Fibroblast of lung (primary cell): ENCODE results near the gene OLFM3.

Source experiments
- EZH2 ChIP-seq: IDR thresholded peaks from 2 replicates; pipeline ENCODE4 v1.5.1; 2012; ENCODE audit warnings: low read length, control low read depth, mild to moderate bottlenecking; ENCODE audit errors: missing control alignments
- TF ChIP-seq, protein P1 (sequence below), 2 donors: IDR thresholded peaks in 1 of 2; conservative IDR thresholded peaks in 1 of 2; 1 replicate in 1 of 2; 2 replicates in 1 of 2; pipeline ENCODE4 v1.5.1; 2011 to 2012; ENCODE audit warnings: low read length in 2 of 2, control low read depth in 1 of 2, inconsistent platforms in 1 of 2, low read depth in 1 of 2, mild to moderate bottlenecking in 1 of 2

DNA sequence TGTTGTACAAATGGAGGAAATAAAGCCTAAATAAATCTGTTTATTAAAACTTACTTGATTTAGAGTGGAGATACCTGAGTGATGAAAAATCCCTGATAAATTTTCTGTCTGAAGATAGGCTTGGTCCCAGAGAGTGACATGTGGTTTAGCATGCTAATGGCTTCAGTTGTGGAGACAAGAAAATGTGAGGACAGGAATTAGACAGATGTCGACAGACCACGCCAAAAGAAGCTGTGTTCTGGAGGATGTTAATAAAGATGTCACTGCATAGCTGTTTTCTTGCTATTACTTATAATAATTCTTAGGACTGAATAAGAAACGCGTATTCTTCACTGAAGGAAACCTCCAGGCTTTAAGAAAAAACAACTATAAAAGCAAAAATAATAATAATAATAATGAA, 154.9 kb downstream of the OLFM3 start:
- TF ChIP-seq, protein P1, sequence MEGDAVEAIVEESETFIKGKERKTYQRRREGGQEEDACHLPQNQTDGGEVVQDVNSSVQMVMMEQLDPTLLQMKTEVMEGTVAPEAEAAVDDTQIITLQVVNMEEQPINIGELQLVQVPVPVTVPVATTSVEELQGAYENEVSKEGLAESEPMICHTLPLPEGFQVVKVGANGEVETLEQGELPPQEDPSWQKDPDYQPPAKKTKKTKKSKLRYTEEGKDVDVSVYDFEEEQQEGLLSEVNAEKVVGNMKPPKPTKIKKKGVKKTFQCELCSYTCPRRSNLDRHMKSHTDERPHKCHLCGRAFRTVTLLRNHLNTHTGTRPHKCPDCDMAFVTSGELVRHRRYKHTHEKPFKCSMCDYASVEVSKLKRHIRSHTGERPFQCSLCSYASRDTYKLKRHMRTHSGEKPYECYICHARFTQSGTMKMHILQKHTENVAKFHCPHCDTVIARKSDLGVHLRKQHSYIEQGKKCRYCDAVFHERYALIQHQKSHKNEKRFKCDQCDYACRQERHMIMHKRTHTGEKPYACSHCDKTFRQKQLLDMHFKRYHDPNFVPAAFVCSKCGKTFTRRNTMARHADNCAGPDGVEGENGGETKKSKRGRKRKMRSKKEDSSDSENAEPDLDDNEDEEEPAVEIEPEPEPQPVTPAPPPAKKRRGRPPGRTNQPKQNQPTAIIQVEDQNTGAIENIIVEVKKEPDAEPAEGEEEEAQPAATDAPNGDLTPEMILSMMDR (conservative IDR thresholded peaks at IDR 0.05 in 1 of 2, IDR thresholded peaks at IDR 0.05 in 1 of 2; ENCODE audit: low read depth in 1 of 2, low read length in 2 of 2), result no peak
- no peak for TF ChIP-seq EZH2
